SKM-1 treated with dmso at 0.1 percent for 144 hours (cell line): Measurements from ENCODE around the gene NT5C3A.
A peak's percentile ranks its signal among the peaks of the same experiment; 100 is the strongest.
"Not testable (repeated sequence)": the region's sequence is repeated elsewhere in the genome, so short reads cannot be mapped to it uniquely, and the experiment has no call there.

Experiments used
- DNase-seq: peaks from one replicate; lab custom pipeline; 2025; ENCODE audit not compliant: unreplicated experiment; lab: John Stamatoyannopoulos, UW

Gene NT5C3A

GRCh38 chr7:32991068-32991585, 71.4 kb downstream of the NT5C3A start:
- DNase-seq = not testable (repeated sequence)

- peak; percentile 11 for DNase-seq
Measured at GRCh38 chr7:32988148-32988547, 74.4 kb downstream of the NT5C3A start.

GRCh38 chr7:32979902-32980301, 82.7 kb downstream of the NT5C3A start:
- not testable (repeated sequence) for DNase-seq

- not testable (repeated sequence) for DNase-seq
Measured at GRCh38 chr7:32979246-32979645, 83.3 kb downstream of the NT5C3A start.

GRCh38 chr7:32977159-32977558, 85.4 kb downstream of the NT5C3A start:
- DNase-seq = peak; percentile 18

GRCh38 chr7:32971967-32972366, 90.6 kb downstream of the NT5C3A start:
- DNase-seq = not testable (repeated sequence)

GRCh38 chr7:32967268-32967582, 95.4 kb downstream of the NT5C3A start:
- not testable (repeated sequence) for DNase-seq

GRCh38 chr7:32966489-32967267, 95.9 kb downstream of the NT5C3A start:
- DNase-seq = not testable (repeated sequence)

- DNase-seq = not testable (repeated sequence)
Measured at GRCh38 chr7:32964461-32965159, 98.0 kb downstream of the NT5C3A start.
